Fibroblast of villous mesenchyme (primary cell): Measurements from ENCODE around the gene FRMD4A. TPM values are rescaled to one million over a fixed set of nuclear protein-coding genes. Genes with fewer than 3 reads are reported as not detected.
A peak's percentile ranks its signal among the peaks of the same experiment; 100 is the strongest.
"Not testable (repeated sequence)": the region's sequence is repeated elsewhere in the genome, so short reads cannot be mapped to it uniquely, and the experiment has no call there.

Experiments
- DNase-seq: peaks from one replicate; pipeline ENCODE4 v3.0.0-alpha.2; 2010; ENCODE audit warnings: low read depth
- H3K4me3 ChIP-seq: 2 replicates; pipeline ENCODE4 v1.5.1; 2011; ENCODE audit warnings: low read depth, mild to moderate bottlenecking, low read length
- total RNA-seq: library from RNA; depleted of rRNA; stranded (reverse); fragments of >200 nt; gene quantifications from 2 replicates; pipeline ENCODE4 v1.2.3, GENCODE V29; 2012
- TF ChIP-seq, protein P1 (sequence below): IDR thresholded peaks from 2 replicates; pipeline ENCODE4 v1.5.1; 2012; ENCODE audit warnings: low read depth, mild to moderate bottlenecking, low read length; ENCODE audit not compliant: insufficient read depth

FRMD4A gene
- total RNA-seq, 1 donor, result 40.2 TPM

DNA sequence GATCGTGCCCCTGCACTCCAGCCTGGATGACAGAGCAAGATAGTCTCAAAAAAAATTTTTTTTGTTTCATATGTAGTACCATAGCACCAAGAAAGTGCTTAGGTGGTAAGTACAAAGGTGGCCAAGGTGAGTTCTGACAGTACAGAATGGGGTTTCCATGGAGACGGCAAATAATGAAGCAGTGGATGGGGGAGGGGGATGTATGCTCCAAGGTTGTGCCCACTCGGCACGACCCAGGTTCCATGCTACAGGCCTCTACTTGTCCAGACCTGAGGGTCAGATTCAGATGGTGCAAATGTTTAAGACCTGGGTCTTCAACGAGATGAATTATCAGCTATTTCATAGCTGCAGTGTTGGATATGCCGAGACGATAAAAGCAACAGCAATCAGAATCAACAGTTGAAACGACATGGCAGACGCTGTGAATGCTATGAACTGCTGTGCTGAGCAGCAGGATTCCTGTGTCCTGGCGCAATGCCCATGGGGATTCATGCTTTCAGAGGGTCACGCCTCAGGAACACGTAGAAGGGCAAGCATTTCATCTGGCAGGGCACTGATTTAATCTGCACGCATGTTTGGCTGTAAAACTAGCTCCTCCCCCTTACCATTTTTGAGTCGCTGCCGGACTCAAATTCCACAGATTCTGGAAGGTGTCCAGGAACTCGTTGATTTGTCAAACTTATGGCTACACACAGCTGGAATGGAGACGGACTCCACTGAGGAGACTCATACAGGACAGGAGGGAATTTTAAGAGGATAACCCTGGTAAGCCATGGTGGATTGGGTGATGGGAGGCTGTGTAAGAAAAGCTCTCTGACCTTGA is 256.5 kb downstream of the FRMD4A start:
- TF ChIP-seq, protein P1, sequence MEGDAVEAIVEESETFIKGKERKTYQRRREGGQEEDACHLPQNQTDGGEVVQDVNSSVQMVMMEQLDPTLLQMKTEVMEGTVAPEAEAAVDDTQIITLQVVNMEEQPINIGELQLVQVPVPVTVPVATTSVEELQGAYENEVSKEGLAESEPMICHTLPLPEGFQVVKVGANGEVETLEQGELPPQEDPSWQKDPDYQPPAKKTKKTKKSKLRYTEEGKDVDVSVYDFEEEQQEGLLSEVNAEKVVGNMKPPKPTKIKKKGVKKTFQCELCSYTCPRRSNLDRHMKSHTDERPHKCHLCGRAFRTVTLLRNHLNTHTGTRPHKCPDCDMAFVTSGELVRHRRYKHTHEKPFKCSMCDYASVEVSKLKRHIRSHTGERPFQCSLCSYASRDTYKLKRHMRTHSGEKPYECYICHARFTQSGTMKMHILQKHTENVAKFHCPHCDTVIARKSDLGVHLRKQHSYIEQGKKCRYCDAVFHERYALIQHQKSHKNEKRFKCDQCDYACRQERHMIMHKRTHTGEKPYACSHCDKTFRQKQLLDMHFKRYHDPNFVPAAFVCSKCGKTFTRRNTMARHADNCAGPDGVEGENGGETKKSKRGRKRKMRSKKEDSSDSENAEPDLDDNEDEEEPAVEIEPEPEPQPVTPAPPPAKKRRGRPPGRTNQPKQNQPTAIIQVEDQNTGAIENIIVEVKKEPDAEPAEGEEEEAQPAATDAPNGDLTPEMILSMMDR, result no peak
- H3K4me3 ChIP-seq, result no peak overlapping the region
- peak; percentile 100 for DNase-seq

- peak; percentile 36 for DNase-seq
- TF ChIP-seq, protein P1, result no peak
- H3K4me3 ChIP-seq, result no peak overlapping the region
Measured at GRCh38 chr10:14072541-14072940, 258.2 kb downstream of the FRMD4A start.

DNA sequence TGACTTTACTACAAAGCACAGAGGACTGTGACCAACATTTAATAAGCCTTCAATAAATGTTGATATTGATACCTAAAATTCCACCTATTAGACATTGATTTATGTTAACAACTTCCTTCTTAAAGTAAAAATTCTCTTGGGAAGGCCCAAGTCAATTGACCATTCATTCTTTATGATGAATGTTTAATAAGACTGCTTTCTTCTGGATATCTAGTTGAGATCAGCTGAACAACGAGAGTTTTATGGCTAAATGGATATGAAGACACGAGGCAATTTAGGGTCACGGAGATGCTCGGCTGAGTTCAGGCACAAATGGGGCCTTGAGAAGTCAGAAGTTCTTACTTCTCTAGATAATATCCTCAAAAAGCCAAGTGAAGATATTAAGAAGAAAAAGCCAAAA is 258.8 kb downstream of the FRMD4A start:
- TF ChIP-seq, protein P1, result no peak
- H3K4me3 ChIP-seq, result no peak overlapping the region
- DNase-seq, result no peak

- TF ChIP-seq, protein P1, result no peak
- DNase-seq, result no peak
- no peak overlapping the region for H3K4me3 ChIP-seq
Measured at GRCh38 chr10:14068601-14069250, 262.0 kb downstream of the FRMD4A start.

- not testable (repeated sequence) for DNase-seq, H3K4me3 ChIP-seq
Measured at GRCh38 chr10:14067638-14068037, 263.1 kb downstream of the FRMD4A start.

DNA sequence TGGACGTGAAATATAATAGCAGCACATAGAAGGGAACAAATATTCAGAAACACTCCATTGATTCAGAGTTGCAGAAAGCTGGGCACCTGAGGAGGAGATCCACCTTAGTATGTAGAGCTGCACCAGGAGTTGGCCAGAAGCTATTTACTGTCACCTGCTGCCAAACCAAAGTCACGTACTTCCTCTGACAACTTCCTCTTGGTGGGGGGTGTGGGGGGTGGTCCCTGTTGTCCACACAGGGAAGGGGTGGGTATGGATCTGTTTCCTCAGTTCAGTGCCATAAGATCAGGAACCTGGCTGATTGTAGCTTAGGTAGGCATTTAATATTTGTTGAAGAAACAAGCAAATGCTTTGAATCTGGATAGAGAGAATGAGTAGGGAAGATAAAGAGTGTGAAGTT is 264.6 kb downstream of the FRMD4A start:
- TF ChIP-seq, protein P1, result no peak
- no peak for DNase-seq
- no peak overlapping the region for H3K4me3 ChIP-seq

DNA sequence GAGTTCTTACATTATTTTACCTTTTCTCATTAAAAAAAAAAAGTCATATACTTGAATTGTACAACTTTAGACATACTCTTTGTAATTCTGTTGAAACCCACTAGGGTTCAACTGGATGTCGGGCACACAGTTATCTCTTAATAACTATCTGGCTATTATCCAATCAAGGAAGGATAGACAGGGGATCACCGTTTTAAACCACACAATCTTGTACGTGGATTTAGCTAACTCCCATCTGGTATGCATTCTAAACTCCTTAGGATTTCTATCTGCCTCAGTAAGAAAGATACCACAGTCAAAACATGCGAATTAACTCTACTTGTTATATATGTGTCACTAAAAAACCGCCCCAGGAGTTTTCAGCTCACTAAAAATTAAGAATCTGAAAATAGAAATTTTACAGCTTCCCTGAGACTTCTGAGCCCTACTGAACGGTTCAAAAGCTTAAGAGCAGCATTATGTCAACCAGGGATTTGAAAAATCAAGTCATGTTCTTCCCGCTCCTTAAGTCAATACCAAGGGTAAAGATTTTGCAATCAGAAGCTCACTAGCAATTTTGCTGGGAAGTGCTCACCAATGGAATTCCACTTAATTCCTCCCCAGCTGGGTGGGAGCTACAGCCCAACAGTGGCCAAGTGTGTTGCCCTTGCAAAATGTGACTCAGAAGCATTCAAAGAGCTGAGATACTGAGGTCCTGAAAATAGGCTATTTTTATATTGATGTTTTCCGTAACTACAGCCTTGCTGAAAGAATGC is 267.0 kb downstream of the FRMD4A start:
- no peak overlapping the region for H3K4me3 ChIP-seq

More for the DNA sequence above, 267.0 kb downstream of the FRMD4A start:
- DNase-seq, result peak; percentile 97
- TF ChIP-seq, protein P1, result peak; percentile 7
